Measurements from ENCODE around the gene OLFML1. TPM values are rescaled to one million over a fixed set of nuclear protein-coding genes. Genes with fewer than 3 reads are reported as not detected.

OLFML1 gene
- total RNA-seq, 1 experiment from 2014 or later: not detected

DNA sequence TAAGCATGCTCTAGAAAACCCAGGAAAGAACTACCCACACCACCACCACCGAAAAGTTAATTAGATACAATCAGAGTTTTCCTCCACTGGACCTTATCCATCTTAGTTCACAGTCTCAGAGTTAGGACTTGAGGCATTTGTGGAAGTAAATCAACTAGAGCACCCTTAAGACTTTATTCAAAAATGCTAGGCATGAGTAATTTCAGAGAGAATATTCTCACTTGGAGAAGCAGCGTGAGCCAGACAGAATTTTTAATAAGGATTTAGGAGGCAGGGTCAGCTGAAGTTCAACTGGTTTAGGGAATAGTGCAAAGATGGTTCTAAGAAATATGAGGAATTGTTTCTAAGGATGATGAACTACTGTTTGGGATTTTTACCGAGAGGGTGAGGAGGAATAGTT, 1.2 kb upstream of the OLFML1 start:
- Histone ChIP-seq H3K9me3 (ENCODE audit: low read length) (no peaks in the 10 kb centered on the region), H3K9me2 (replicated peaks; ENCODE audit: low read length) (no peaks in the 10 kb centered on the region), H3K4me2 (ENCODE audit: low read length) (no peak overlapping the region), H3K9ac (ENCODE audit: low read length) (no peak overlapping the region), H3K27me3 (ENCODE audit: low read length) (peaks cover 47% of the 10 kb centered on the region), H3K4me1 (ENCODE audit: insufficient read depth, low read length) (no peaks in the 10 kb centered on the region), H3F3A (ENCODE audit: low read length, unreplicated experiment) (no peaks in the 10 kb centered on the region), H4K20me1 (ENCODE audit: low read length) (no peaks in the 10 kb centered on the region), H3K79me2 (ENCODE audit: low read length) (no peaks in the 10 kb centered on the region), H3K36me3 (ENCODE audit: low read depth, low read length) (no peaks in the 10 kb centered on the region), H3K4me3 (ENCODE audit: low read length) (no peak overlapping the region), H2AFZ (ENCODE audit: low read length) (no peak overlapping the region), H3K27ac (ENCODE audit: low read length) (no peak overlapping the region)
- BruUV-seq (replicated peaks): no TSS peak
- CTCF ChIA-PET: no interaction called here
- TF ChIP-seq, protein P1, sequence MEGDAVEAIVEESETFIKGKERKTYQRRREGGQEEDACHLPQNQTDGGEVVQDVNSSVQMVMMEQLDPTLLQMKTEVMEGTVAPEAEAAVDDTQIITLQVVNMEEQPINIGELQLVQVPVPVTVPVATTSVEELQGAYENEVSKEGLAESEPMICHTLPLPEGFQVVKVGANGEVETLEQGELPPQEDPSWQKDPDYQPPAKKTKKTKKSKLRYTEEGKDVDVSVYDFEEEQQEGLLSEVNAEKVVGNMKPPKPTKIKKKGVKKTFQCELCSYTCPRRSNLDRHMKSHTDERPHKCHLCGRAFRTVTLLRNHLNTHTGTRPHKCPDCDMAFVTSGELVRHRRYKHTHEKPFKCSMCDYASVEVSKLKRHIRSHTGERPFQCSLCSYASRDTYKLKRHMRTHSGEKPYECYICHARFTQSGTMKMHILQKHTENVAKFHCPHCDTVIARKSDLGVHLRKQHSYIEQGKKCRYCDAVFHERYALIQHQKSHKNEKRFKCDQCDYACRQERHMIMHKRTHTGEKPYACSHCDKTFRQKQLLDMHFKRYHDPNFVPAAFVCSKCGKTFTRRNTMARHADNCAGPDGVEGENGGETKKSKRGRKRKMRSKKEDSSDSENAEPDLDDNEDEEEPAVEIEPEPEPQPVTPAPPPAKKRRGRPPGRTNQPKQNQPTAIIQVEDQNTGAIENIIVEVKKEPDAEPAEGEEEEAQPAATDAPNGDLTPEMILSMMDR (conservative IDR thresholded peaks at IDR 0.05; ENCODE audit: low read depth, low read length): no peak
- no peak for TF ChIP-seq EZH2 (IDR thresholded peaks at IDR 0.05; ENCODE audit: low read length, unreplicated experiment)
- TF ChIP-seq EZH2phosphoT487 (IDR thresholded peaks at IDR 0.05; ENCODE audit: borderline replicate concordance, low read length): no peak
- ATAC-seq (no peak), DNase-seq (no peak)
- POLR2A ChIA-PET (ENCODE audit: unreplicated experiment): no interaction called here
- intact Hi-C loops (cut with micrococcal nuclease): no loop called here

DNA sequence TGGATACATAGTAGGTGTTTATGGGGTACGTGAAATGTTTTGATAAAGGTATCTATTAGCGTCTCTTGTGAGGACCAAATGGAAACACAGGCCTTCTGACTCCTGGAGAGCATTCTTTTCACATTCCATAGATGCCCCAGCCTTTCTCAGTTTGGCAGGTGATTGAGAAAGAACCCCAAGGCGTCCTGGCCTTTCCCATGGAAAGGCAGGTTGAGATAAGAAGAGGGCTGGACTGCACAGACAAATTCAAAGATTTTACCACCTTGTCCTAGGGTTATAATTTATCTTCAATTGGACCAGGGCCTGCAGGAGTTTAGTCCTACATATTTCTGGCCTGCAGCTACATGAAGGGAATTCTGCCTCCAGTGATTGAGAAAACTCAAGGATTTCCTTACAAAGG, 661 bp upstream of the OLFML1 start:
- CTCF ChIA-PET: no interaction called here
- TF ChIP-seq, protein P1 (conservative IDR thresholded peaks at IDR 0.05; ENCODE audit: low read depth, low read length): no peak
- TF ChIP-seq EZH2 (IDR thresholded peaks at IDR 0.05; ENCODE audit: low read length, unreplicated experiment): no peak
- no peak for TF ChIP-seq EZH2phosphoT487 (IDR thresholded peaks at IDR 0.05; ENCODE audit: borderline replicate concordance, low read length)

DNA sequence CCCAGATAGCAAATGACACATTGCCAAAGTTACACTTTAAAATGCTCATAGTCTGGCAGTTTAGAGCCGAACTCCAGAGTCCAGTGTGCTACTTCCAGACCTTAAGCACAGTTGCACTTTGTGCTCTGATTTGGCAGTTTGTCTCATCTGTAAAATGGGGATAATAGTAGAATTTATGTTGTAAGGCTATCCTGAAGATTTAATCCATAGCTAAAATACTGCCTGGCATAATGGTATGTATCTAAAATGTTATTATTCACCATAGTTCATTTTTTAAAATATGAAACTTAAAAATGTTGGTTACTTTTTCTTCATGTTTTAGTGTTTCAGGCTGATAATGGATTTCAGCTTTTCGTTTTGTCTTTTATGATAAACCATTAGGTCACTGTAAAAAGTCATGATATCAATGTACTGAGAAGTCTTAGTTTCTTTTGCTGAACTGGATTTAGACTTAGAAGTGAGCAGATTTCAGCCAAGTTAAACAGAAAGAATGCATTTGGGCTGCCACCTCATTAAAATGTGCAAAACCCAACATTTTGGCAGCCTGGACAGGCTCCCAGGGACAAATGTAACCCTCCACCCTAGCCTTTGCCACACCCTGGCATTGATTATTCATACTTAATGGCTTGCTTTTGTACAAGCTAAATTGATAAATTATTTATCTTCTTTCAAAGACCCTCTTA, 933 bp downstream of the OLFML1 start:
- Histone ChIP-seq H4K20me1 (ENCODE audit: low read length) (no peaks in the 10 kb centered on the region), H2AFZ (ENCODE audit: low read length) (no peak overlapping the region), H3K27me3 (ENCODE audit: low read length) (peaks cover 39% of the 10 kb centered on the region), H3K36me3 (ENCODE audit: low read depth, low read length) (no peaks in the 10 kb centered on the region), H3K9me3 (ENCODE audit: low read length) (no peaks in the 10 kb centered on the region), H3K79me2 (ENCODE audit: low read length) (no peaks in the 10 kb centered on the region), H3K9me2 (replicated peaks; ENCODE audit: low read length) (no peaks in the 10 kb centered on the region), H3K4me2 (ENCODE audit: low read length) (no peak overlapping the region), H3K4me3 (ENCODE audit: low read length) (no peak overlapping the region), H3F3A (ENCODE audit: low read length, unreplicated experiment) (no peaks in the 10 kb centered on the region), H3K9ac (ENCODE audit: low read length) (no peak overlapping the region), H3K27ac (ENCODE audit: low read length) (no peak overlapping the region), H3K4me1 (ENCODE audit: insufficient read depth, low read length) (peaks cover 4% of the 10 kb centered on the region; the same call in 1 of the 2 replicates)
- ATAC-seq (no peak), DNase-seq (no peak)
- intact Hi-C loops (cut with micrococcal nuclease): no loop called here
- ChIA-PET CTCF (no interaction called here), POLR2A (ENCODE audit: unreplicated experiment) (interaction anchor here (0.6 kb wide), 1 partner anchor 240 kb away, joined by 4 read pairs; no protein-coding TSS in a partner anchor)
- BruUV-seq (replicated peaks): no TSS peak
- no peak for TF ChIP-seq EZH2 (IDR thresholded peaks at IDR 0.05; ENCODE audit: low read length, unreplicated experiment)
- TF ChIP-seq EZH2phosphoT487 (IDR thresholded peaks at IDR 0.05; ENCODE audit: borderline replicate concordance, low read length): no peak
- TF ChIP-seq, protein P1 (conservative IDR thresholded peaks at IDR 0.05; ENCODE audit: low read depth, low read length): no peak

More for the DNA sequence above, 661 bp upstream of the OLFML1 start:
- no peak overlapping the region for H3K27ac ChIP-seq (ENCODE audit: low read length)
- no peaks in the 10 kb centered on the region for H3K9me3 ChIP-seq (ENCODE audit: low read length)
- ATAC-seq: no peak
- H3K9me2 ChIP-seq (replicated peaks; ENCODE audit: low read length): no peaks in the 10 kb centered on the region
- H3K4me2 ChIP-seq (ENCODE audit: low read length): no peak overlapping the region
- no peaks in the 10 kb centered on the region for H3F3A ChIP-seq (ENCODE audit: low read length, unreplicated experiment)
- no peaks in the 10 kb centered on the region for H4K20me1 ChIP-seq (ENCODE audit: low read length)
- H3K79me2 ChIP-seq (ENCODE audit: low read length): no peaks in the 10 kb centered on the region
- DNase-seq: no peak
- H3K9ac ChIP-seq (ENCODE audit: low read length): no peak overlapping the region
- POLR2A ChIA-PET (ENCODE audit: unreplicated experiment): no interaction called here
- no peak overlapping the region for H3K4me3 ChIP-seq (ENCODE audit: low read length)
- H3K4me1 ChIP-seq (ENCODE audit: insufficient read depth, low read length): no peaks in the 10 kb centered on the region
- no TSS peak for BruUV-seq (replicated peaks)
- intact Hi-C loops (cut with micrococcal nuclease): no loop called here
- peaks cover 45% of the 10 kb centered on the region for H3K27me3 ChIP-seq (ENCODE audit: low read length)
- no peak overlapping the region for H2AFZ ChIP-seq (ENCODE audit: low read length)
- no peaks in the 10 kb centered on the region for H3K36me3 ChIP-seq (ENCODE audit: low read depth, low read length)
